Mesenchymal stem cell (in vitro differentiated cells and primary cell): ENCODE measurements around the gene RSBN1.

Experiments used
- DNase-seq: peaks from one replicate; pipeline ENCODE4 v3.0.0-alpha.2; 2013
- H2AFZ ChIP-seq: one replicate; pipeline ENCODE4 v1.6.1; 2013; ENCODE audit warnings: low read depth, mild to moderate bottlenecking, control low read depth, inconsistent platforms, low read length, moderate library complexity
- H2AK5ac ChIP-seq: 2 replicates; pipeline ENCODE4 v1.6.1; 2013; ENCODE audit warnings: low read length, moderate library complexity, mild to moderate bottlenecking, inconsistent platforms; ENCODE audit not compliant: severe bottlenecking
- H2BK120ac ChIP-seq: one replicate; pipeline ENCODE4 v1.6.1; 2013; ENCODE audit warnings: low read depth, mild to moderate bottlenecking, inconsistent platforms, low read length, moderate library complexity
- H2BK12ac ChIP-seq, 2 experiments: one replicate each; pipeline ENCODE4 v1.6.1; 2013; ENCODE audit warnings: inconsistent platforms in 2 of 2, low read length in 2 of 2, mild to moderate bottlenecking in 2 of 2, moderate library complexity in 2 of 2, control low read depth in 1 of 2
- H2BK15ac ChIP-seq: one replicate; pipeline ENCODE4 v1.6.1; 2013; ENCODE audit warnings: mild to moderate bottlenecking, low read depth, inconsistent platforms; ENCODE audit not compliant: poor library complexity, severe bottlenecking
- H2BK5ac ChIP-seq: 2 replicates; pipeline ENCODE4 v1.6.1; 2013; ENCODE audit warnings: low read depth, mild to moderate bottlenecking, low read length, control low read depth, inconsistent platforms; ENCODE audit not compliant: poor library complexity, severe bottlenecking
- H3K14ac ChIP-seq, 2 experiments: one replicate each; pipeline ENCODE4 v1.6.1; 2013; ENCODE audit warnings: inconsistent platforms in 2 of 2, low read length in 2 of 2, control low read depth in 1 of 2, mild to moderate bottlenecking in 1 of 2, moderate library complexity in 1 of 2
- H3K18ac ChIP-seq, 2 experiments: one replicate each; pipeline ENCODE4 v1.6.1; 2013; ENCODE audit warnings: inconsistent platforms in 2 of 2, low read length in 2 of 2, control low read depth in 1 of 2, low read depth in 1 of 2, mild to moderate bottlenecking in 1 of 2
- H3K23ac ChIP-seq, 2 experiments: one replicate each; pipeline ENCODE4 v1.6.1; 2013; ENCODE audit warnings: inconsistent platforms in 2 of 2, low read length in 2 of 2, mild to moderate bottlenecking in 2 of 2, moderate library complexity in 2 of 2, control low read depth in 1 of 2
- H3K27ac ChIP-seq: 2 replicates; pipeline ENCODE4 v1.5.1; 2013; ENCODE audit warnings: mild to moderate bottlenecking, moderate library complexity, low read length, control low read depth, inconsistent platforms; ENCODE audit not compliant: poor library complexity, severe bottlenecking
- H3K27me3 ChIP-seq, 2 experiments: 2 replicates each; pipeline versions ENCODE4 v1.6.1 to v1.7.0; 2013; ENCODE audit warnings: low read length in 2 of 2, mild to moderate bottlenecking in 2 of 2, moderate library complexity in 2 of 2, control low read depth in 1 of 2, inconsistent platforms in 1 of 2; ENCODE audit not compliant: control insufficient read depth in 1 of 2, insufficient read depth in 1 of 2
- H3K36me3 ChIP-seq, 2 experiments: 2 replicates each; pipeline versions ENCODE4 v1.6.1 to v1.7.0; 2013; ENCODE audit warnings: low read length in 2 of 2, control low read depth in 1 of 2, inconsistent platforms in 1 of 2, low read depth in 1 of 2, mild to moderate bottlenecking in 1 of 2; ENCODE audit not compliant: insufficient read depth in 2 of 2, control insufficient read depth in 1 of 2
- H3K4ac ChIP-seq, 2 experiments: one replicate each; pipeline ENCODE4 v1.6.1; 2013; ENCODE audit warnings: inconsistent platforms in 2 of 2, low read length in 2 of 2, mild to moderate bottlenecking in 2 of 2, moderate library complexity in 2 of 2, control low read depth in 1 of 2, low read depth in 1 of 2
- H3K4me1 ChIP-seq: 2 replicates; pipeline ENCODE4 v1.6.1; 2013; ENCODE audit warnings: low read depth, low read length, control low read depth; ENCODE audit not compliant: control insufficient read depth, insufficient read depth
- H3K4me2 ChIP-seq: 2 replicates; pipeline ENCODE4 v1.6.1; 2013; ENCODE audit warnings: low read length, mild to moderate bottlenecking, inconsistent platforms; ENCODE audit not compliant: poor library complexity, severe bottlenecking
- H3K4me3 ChIP-seq, 2 experiments: 2 replicates each; pipeline versions ENCODE4 v1.5.1 to v1.7.0; 2013; ENCODE audit warnings: low read length in 2 of 2, mild to moderate bottlenecking in 2 of 2, control low read depth in 1 of 2, low read depth in 1 of 2; ENCODE audit not compliant: insufficient read depth in 1 of 2
- H3K79me1 ChIP-seq: replicated peaks from 2 replicates; pipeline ENCODE4 v1.6.1; 2013; ENCODE audit warnings: mild to moderate bottlenecking, control low read depth, low read length, inconsistent platforms; ENCODE audit not compliant: poor library complexity, severe bottlenecking
- H3K9ac ChIP-seq: 2 replicates; pipeline ENCODE4 v1.7.0; 2013; ENCODE audit warnings: mild to moderate bottlenecking, low read length, moderate library complexity
- H3K9me3 ChIP-seq: 2 replicates; pipeline ENCODE4 v1.7.0; 2013; ENCODE audit warnings: mild to moderate bottlenecking, low read length; ENCODE audit not compliant: control insufficient read depth
- H4K8ac ChIP-seq: one replicate; pipeline ENCODE4 v1.6.1; 2013; ENCODE audit warnings: inconsistent platforms, mild to moderate bottlenecking, low read length, moderate library complexity
- H4K91ac ChIP-seq: one replicate; pipeline ENCODE4 v1.6.1; 2013; ENCODE audit warnings: mild to moderate bottlenecking, low read length, inconsistent platforms
- WGBS: methylation state at CpG from one replicate; pipeline ENCODE4 v1.1.7; 2013; ENCODE audit warnings: mixed read lengths; 5-methylcytosine and 5-hydroxymethylcytosine counted together

RSBN1 gene

DNA sequence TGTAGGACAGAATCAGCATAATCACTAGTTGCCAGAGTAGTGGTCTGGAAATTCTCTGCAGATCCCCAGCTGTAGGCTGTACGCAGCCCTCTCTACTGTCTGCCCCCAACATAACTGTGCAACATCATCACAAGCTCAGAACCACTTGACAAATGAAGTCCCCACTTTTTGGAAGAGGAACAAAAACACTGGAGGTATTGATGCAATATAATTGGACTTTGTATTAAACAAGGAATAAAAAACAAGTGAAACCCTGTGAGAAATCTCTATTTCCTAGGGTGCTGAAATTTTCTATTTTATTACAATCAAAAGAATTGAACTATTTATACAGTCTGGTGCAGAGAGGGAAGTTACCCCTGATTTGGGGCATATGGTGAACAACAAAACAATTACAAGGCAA is 68.2 kb downstream of the RSBN1 start:
- H4K8ac ChIP-seq, result no peak overlapping the region
- H3K79me1 ChIP-seq, result peaks cover 21% of the 10 kb centered on the region
- no peak overlapping the region for H2BK15ac ChIP-seq
- no peak overlapping the region for H2BK5ac ChIP-seq
- H3K4me2 ChIP-seq, result no peak overlapping the region
- no peak overlapping the region for H2AFZ ChIP-seq
- H2BK12ac ChIP-seq, result no peak overlapping the region
- H2AK5ac ChIP-seq, result no peak overlapping the region
- H3K4ac ChIP-seq, result no peak overlapping the region
- H3K36me3 ChIP-seq, result peaks cover 0 to 42% of the 10 kb centered on the region in 2 experiments
- no peak overlapping the region for H4K91ac ChIP-seq
- no peaks in the 10 kb centered on the region for H3K27me3 ChIP-seq
- H3K18ac ChIP-seq, result no peak overlapping the region
- 57% methylated on average over 1 of the region's 1 CpG for WGBS
- H3K9me3 ChIP-seq, result no peaks in the 10 kb centered on the region
- no peak overlapping the region for H3K4me3 ChIP-seq
- no peak overlapping the region for H2BK120ac ChIP-seq
- H3K14ac ChIP-seq, result no peak overlapping the region
- H3K27ac ChIP-seq, result no peak overlapping the region
- DNase-seq, result no peak
- no peaks in the 10 kb centered on the region for H3K4me1 ChIP-seq
- H3K9ac ChIP-seq, result no peak overlapping the region
- no peak overlapping the region for H3K23ac ChIP-seq

DNA sequence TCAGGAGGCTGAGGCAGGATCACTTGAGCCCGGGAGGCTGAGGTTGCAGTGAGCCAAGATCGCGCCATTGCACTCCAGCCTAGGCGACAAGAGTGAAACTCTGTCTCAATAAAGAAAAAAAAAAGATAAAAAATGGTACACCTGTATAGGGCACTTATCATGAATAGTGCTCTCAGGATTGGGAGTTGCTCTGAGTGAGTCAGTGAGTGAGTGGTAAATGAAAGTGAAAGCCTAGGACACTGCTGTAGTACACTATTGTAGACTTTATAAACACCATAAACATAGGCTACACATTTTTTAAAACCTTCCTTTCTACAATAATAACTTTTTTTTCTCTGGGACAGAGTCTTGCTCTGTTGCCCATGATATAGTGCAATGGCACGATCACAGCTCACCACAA is 69.8 kb downstream of the RSBN1 start:
- Histone ChIP-seq H4K91ac (no peak overlapping the region), H2AK5ac (no peak overlapping the region), H3K79me1 (peaks cover 21% of the 10 kb centered on the region), H2BK5ac (no peak overlapping the region), H4K8ac (no peak overlapping the region), H3K36me3 (peaks cover 0 to 49% of the 10 kb centered on the region in 2 experiments), H2AFZ (no peak overlapping the region), H3K4me1 (no peaks in the 10 kb centered on the region), H3K9ac (no peak overlapping the region), H2BK12ac (no peak overlapping the region), H3K9me3 (no peaks in the 10 kb centered on the region), H3K18ac (no peak overlapping the region), H3K4ac (no peak overlapping the region), H3K27ac (no peak overlapping the region), H3K14ac (no peak overlapping the region), H3K4me3 (no peak overlapping the region), H2BK120ac (no peak overlapping the region), H3K23ac (no peak overlapping the region), H3K27me3 (no peaks in the 10 kb centered on the region), H2BK15ac (no peak overlapping the region), H3K4me2 (no peak overlapping the region)
- WGBS, result 100% methylated on average over 1 of the region's 5 CpGs
- peak; percentile 30 for DNase-seq

DNA sequence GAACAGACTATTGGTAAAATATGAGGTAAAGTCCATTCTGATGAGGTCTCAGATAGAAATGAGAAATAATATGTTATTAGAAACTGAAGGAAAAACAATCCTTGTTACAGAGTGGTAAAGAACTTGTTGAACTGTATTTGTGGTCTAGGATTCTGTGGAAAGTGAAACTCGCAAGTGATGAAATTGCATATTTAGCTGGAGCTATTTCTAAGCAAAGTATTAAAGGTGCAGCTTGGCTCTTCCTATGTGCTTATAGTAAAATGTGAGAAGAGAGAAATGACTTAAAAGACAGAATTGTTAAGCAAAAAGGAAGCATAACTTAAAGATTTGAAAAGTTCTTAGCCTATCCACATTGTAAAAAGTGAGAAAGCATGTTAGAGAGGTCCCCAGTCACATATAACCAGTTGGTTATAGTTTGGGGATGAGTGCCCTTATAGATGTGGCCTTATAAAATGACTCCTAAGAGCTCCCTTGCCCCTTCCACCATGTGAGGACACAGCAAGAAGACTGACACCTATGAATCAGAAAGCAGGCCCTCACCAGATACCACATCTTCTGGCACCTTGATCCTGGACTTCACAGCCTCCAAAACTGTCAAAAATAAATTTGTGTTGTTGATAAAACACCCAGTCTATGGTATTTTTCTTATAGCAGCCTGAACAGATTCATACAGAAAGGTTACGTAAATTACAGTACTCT is 77.8 kb downstream of the RSBN1 start:
- Histone ChIP-seq H3K27me3 (no peaks in the 10 kb centered on the region), H3K9ac (no peak overlapping the region), H3K36me3 (peaks cover 9 to 65% of the 10 kb centered on the region in 2 experiments), H3K79me1 (peaks cover 18% of the 10 kb centered on the region), H3K9me3 (no peaks in the 10 kb centered on the region), H3K27ac (no peak overlapping the region), H3K4me3 (no peak overlapping the region), H2BK12ac (no peak overlapping the region), H2BK15ac (no peak overlapping the region), H2AFZ (no peak overlapping the region), H2BK5ac (no peak overlapping the region), H2BK120ac (no peak overlapping the region), H4K8ac (no peak overlapping the region), H3K4me1 (no peaks in the 10 kb centered on the region), H3K14ac (no peak overlapping the region), H3K4me2 (no peak overlapping the region), H3K18ac (no peak overlapping the region), H3K4ac (no peak overlapping the region), H3K23ac (no peak overlapping the region), H4K91ac (no peak overlapping the region), H2AK5ac (no peak overlapping the region)
- 98% methylated on average over 2 of the region's 2 CpGs for WGBS
- DNase-seq, result no peak

DNA sequence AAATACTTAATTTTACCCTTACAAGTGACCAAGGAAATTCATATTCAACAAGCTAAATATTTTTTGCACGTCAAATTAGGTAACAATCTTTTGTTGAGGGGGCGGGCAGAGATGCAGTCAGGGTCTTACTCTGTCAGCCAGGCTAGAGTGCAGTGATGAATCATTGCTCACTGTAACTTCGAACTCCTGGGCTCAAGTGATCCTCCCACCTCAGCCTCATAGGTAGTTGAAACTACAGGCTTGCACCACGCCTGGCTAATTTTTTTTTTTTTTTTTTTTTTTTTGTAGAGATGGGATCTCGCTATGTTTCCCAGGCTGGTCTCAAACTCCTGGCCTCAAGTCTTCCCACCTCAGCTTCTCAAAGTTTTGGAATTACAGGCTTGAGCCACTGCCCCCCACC is 79.5 kb downstream of the RSBN1 start:
- H3K27ac ChIP-seq, result no peak overlapping the region
- H4K8ac ChIP-seq, result no peak overlapping the region
- no peaks in the 10 kb centered on the region for H3K4me1 ChIP-seq
- no peak overlapping the region for H3K4ac ChIP-seq
- H3K9me3 ChIP-seq, result no peaks in the 10 kb centered on the region
- H2BK5ac ChIP-seq, result no peak overlapping the region
- H3K79me1 ChIP-seq, result peaks cover 19% of the 10 kb centered on the region
- no peak for DNase-seq
- H3K27me3 ChIP-seq, result no peaks in the 10 kb centered on the region
- no peak overlapping the region for H2AK5ac ChIP-seq
- no peak overlapping the region for H3K4me3 ChIP-seq
- H2BK15ac ChIP-seq, result no peak overlapping the region
- peaks cover 10 to 61% of the 10 kb centered on the region in 2 experiments for H3K36me3 ChIP-seq
- no peak overlapping the region for H2AFZ ChIP-seq
- H3K9ac ChIP-seq, result no peak overlapping the region
- H2BK12ac ChIP-seq, result no peak overlapping the region
- H4K91ac ChIP-seq, result no peak overlapping the region
- H3K18ac ChIP-seq, result no peak overlapping the region
- no peak overlapping the region for H3K14ac ChIP-seq
- H3K23ac ChIP-seq, result no peak overlapping the region
- no peak overlapping the region for H2BK120ac ChIP-seq
- H3K4me2 ChIP-seq, result no peak overlapping the region
- WGBS, result 100% methylated on average over 3 of the region's 5 CpGs
